PFSK-1 (cell line): ENCODE results near the gene HSDL2.

Experiments used
- FOXP2 ChIP-seq: optimal IDR thresholded peaks from 2 replicates; pipeline ENCODE3; 2011; ENCODE audit warnings: borderline replicate concordance, control low read depth, inconsistent platforms; ENCODE audit not compliant: insufficient read depth; ENCODE audit errors: extremely low read length, extremely low read depth
- POLR2AphosphoS5 ChIP-seq: IDR thresholded peaks from 2 replicates; pipeline ENCODE4 v1.6.1; 2012; ENCODE audit warnings: low read depth, mild to moderate bottlenecking, control low read depth, low read length, moderate library complexity
- REST ChIP-seq, 2 experiments: IDR thresholded peaks; 2 replicates each; pipeline versions ENCODE4 v1.6.1 to v1.8.0; 2011 to 2012; ENCODE audit warnings: low read depth in 2 of 2, low read length in 2 of 2, control low read depth in 1 of 2, inconsistent platforms in 1 of 2, mild to moderate bottlenecking in 1 of 2, moderate library complexity in 1 of 2; ENCODE audit not compliant: insufficient read depth in 1 of 2
- SIN3A ChIP-seq: IDR thresholded peaks from 2 replicates; pipeline ENCODE4 v1.6.1; 2012; ENCODE audit warnings: mild to moderate bottlenecking, low read length, moderate library complexity, borderline replicate concordance; ENCODE audit not compliant: insufficient read depth
- TAF1 ChIP-seq: IDR thresholded peaks from 2 replicates; pipeline ENCODE4 v1.6.1; 2012; ENCODE audit warnings: low read length, control low read depth, borderline replicate concordance; ENCODE audit not compliant: insufficient read depth

The HSDL2 gene

GRCh38 chr9:112475318-112475717, 95.4 kb downstream of the HSDL2 start:
- TF ChIP-seq FOXP2 = no peak

DNA sequence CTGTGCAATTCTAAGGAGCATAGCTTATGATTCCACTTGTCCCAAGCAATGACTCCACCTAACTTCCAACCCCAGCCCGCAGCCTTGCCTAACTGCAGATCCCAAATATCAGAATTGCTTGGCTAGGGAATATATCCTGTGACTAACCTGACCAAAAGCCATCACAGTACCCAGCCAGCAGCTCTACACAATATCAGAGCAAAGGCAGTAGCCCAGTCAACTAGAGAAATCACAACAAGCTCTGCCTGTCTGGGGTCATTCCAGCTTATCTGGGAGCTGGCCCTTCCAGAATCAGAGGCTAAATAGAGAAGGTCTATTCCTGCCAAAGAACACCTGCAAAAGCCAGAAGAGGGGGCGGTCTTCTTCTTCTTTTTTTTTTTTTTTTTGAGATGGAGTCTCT, 97.4 kb downstream of the HSDL2 start:
- TF ChIP-seq REST (IDR thresholded peaks at IDR 0.05; ENCODE audit: insufficient read depth in 1 of 2, low read depth in 2 of 2, low read length in 2 of 2) (no peak), FOXP2 (no peak), SIN3A (no peak), TAF1 (no peak), POLR2AphosphoS5 (no peak)

DNA sequence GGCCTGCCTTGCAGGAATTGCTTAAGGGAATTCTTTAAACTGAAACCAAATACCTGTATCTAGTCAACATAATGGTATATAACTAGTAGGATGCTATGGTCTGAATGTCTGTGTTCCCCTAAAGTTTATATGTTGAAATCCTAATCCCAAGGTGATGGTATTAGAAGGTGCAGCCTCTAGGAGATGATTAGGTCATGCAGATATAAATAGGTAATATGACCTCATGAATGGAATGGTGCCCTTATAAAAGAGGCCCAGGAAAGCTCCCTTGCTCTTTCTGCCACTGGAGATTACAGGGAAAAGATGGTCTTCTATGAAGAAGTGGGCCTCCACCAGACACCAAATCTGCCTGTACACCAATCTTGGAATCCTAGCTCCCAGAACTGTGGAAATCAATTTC, 99.3 kb downstream of the HSDL2 start:
- TF ChIP-seq SIN3A (no peak), POLR2AphosphoS5 (no peak), REST (IDR thresholded peaks at IDR 0.05; ENCODE audit: insufficient read depth in 1 of 2, low read depth in 2 of 2, low read length in 2 of 2) (no peak), FOXP2 (no peak), TAF1 (no peak)

DNA sequence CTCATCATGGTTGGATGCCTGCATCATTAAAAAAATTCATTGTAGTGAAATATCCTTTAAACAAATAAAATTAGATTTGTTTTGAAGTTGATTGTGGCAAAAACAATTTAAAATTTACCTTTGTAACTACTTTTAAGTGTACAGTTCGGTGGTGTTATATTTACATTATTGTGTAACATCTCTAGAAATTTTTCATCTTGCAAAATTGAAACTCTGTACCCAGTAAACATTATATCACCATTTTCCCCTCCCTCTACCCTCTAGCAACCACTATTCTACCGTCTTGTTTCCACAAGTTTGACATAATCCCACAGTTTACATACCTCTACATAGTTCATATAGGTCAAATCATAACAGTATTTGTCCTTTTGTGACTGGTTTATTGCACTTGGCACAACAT, 104.7 kb downstream of the HSDL2 start:
- no peak for TF ChIP-seq SIN3A
- TF ChIP-seq REST (IDR thresholded peaks at IDR 0.05; ENCODE audit: insufficient read depth in 1 of 2, low read depth in 2 of 2, low read length in 2 of 2) = no peak
- no peak for TF ChIP-seq TAF1
- TF ChIP-seq POLR2AphosphoS5 = no peak
- TF ChIP-seq FOXP2 = no peak

DNA sequence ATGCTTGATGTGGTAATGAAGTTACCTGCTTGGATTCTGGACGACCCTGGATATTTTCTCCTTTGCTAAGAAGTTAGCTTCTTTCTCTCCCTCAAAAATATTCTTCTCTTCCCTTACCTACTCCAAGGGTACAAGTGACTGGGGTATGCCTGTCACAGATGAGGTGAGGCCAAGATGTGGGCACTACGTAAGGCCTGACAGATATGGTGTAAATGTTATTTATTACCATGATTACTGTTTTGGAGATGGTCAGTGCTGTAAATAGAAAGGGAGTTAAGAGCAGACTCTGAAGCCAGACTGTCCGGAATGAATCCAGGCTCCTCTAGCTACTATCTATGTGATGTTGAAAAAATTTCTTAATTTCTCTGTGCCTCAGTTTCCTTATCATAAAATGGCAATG, 105.7 kb downstream of the HSDL2 start:
- no peak for TF ChIP-seq TAF1
- TF ChIP-seq FOXP2 = no peak
- no peak for TF ChIP-seq POLR2AphosphoS5
- TF ChIP-seq REST (IDR thresholded peaks at IDR 0.05; ENCODE audit: insufficient read depth in 1 of 2, low read depth in 2 of 2, low read length in 2 of 2) = no peak
- TF ChIP-seq SIN3A = no peak
